AG04450 (cell line): ENCODE results near the gene OSBPL2. TPM values are rescaled to one million over a fixed set of nuclear protein-coding genes. Genes with fewer than 3 reads are reported as not detected.

Experiments used
- CTCF ChIA-PET: fragments of 300-600, 350-600 bp; formaldehyde crosslinking; extraction: SDS; loops from one replicate; lab custom pipeline; 2022; ENCODE audit warnings: antibody characterized with exemption, inconsistent platforms; lab: Charles Lee
- POLR2A ChIA-PET: fragments of 350-600 bp; formaldehyde crosslinking; extraction: SDS; loops from one replicate; lab custom pipeline; 2021; ENCODE audit warnings: antibody characterized with exemption, inconsistent platforms; lab: Yijun Ruan, JAX
- DNase-seq: peaks from one replicate; pipeline ENCODE4 v3.0.0-alpha.2; 2011; ENCODE audit warnings: low read depth, low spot score
- H3K27ac ChIP-seq: one replicate; pipeline ENCODE4 v1.5.1; 2012; ENCODE audit warnings: low read depth, low read length, control low read depth
- H3K27me3 ChIP-seq: one replicate; pipeline ENCODE4 v1.6.0; 2012; ENCODE audit warnings: low read length; ENCODE audit not compliant: control insufficient read depth, insufficient read depth
- H3K4me3 ChIP-seq: 2 replicates; pipeline ENCODE4 v1.5.1; 2011; ENCODE audit warnings: mild to moderate bottlenecking, low read depth, low read length, control low read depth
- H3K9me3 ChIP-seq: 2 replicates; pipeline ENCODE4 v1.5.1; 2012; ENCODE audit warnings: low read length; ENCODE audit not compliant: control insufficient read depth, insufficient read depth
- CTCF ChIP-seq: IDR thresholded peaks from 2 replicates; pipeline ENCODE4 v1.5.1; 2011; ENCODE audit warnings: low read depth, low read length, control low read depth, inconsistent platforms
- polyA plus RNA-seq: library from polyadenylated mRNA; depleted of rRNA; stranded (reverse); fragments of >200 nt; gene quantifications from 2 replicates; pipeline ENCODE4 v1.2.3, GENCODE V29; 2011

Gene OSBPL2
- polyA plus RNA-seq, 1 experiment = 18.5 TPM

GRCh38 chr20:62193079-62194025, 45.0 kb upstream of the OSBPL2 start:
- CTCF ChIA-PET = no interaction called here
- no peaks in the 10 kb centered on the region; the same call in 1 of the 2 replicates for H3K9me3 ChIP-seq
- H3K4me3 ChIP-seq = no peak overlapping the region
- no peak for DNase-seq
- POLR2A ChIA-PET = no interaction called here
- no peak overlapping the region for H3K27ac ChIP-seq
- no peaks in the 10 kb centered on the region for H3K27me3 ChIP-seq
- no peak for TF ChIP-seq CTCF

DNA sequence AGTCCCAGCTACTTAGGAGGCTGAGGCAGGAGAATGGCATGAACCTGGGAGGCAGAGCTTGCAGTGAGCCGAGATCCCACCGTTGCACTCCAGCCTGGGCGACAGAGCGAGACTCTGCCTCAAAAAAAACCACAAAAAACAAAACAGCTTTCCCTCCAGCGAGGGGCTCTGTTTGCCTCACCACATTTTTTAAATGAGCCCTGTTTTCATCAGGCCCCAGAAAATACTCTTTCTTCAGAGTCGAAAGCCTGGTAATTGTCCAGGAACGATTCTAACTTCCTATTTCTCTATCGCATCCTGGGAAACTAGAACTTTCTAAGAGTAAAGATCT, 43.3 kb upstream of the OSBPL2 start:
- Histone ChIP-seq H3K9me3 (no peaks in the 10 kb centered on the region; the same call in 1 of the 2 replicates), H3K27me3 (no peaks in the 10 kb centered on the region), H3K4me3 (no peak overlapping the region), H3K27ac (no peak overlapping the region)
- no peak for DNase-seq
- ChIA-PET CTCF (no interaction called here), POLR2A (no interaction called here)
- no peak for TF ChIP-seq CTCF

GRCh38 chr20:62195736-62196135, 42.6 kb upstream of the OSBPL2 start:
- H3K27ac ChIP-seq = no peak overlapping the region
- H3K4me3 ChIP-seq = no peak overlapping the region
- POLR2A ChIA-PET = no interaction called here
- H3K9me3 ChIP-seq = no peaks in the 10 kb centered on the region; the same call in 1 of the 2 replicates
- no peak for TF ChIP-seq CTCF
- CTCF ChIA-PET = no interaction called here
- no peaks in the 10 kb centered on the region for H3K27me3 ChIP-seq
- DNase-seq = no peak

GRCh38 chr20:62196286-62196685, 42.0 kb upstream of the OSBPL2 start:
- H3K27me3 ChIP-seq = no peaks in the 10 kb centered on the region
- ChIA-PET CTCF (no interaction called here), POLR2A (no interaction called here)
- no peak for TF ChIP-seq CTCF
- DNase-seq = no peak
- H3K4me3 ChIP-seq = no peak overlapping the region
- no peaks in the 10 kb centered on the region; the same call in 1 of the 2 replicates for H3K9me3 ChIP-seq
- no peak overlapping the region for H3K27ac ChIP-seq

GRCh38 chr20:62197311-62197710, 41.0 kb upstream of the OSBPL2 start:
- Histone ChIP-seq H3K27me3 (no peaks in the 10 kb centered on the region), H3K27ac (no peak overlapping the region), H3K4me3 (no peak overlapping the region), H3K9me3 (no peaks in the 10 kb centered on the region; the same call in 1 of the 2 replicates)
- DNase-seq = no peak
- no peak for TF ChIP-seq CTCF
- POLR2A ChIA-PET = no interaction called here
- CTCF ChIA-PET = interaction anchor here (1.3 kb wide), 1 partner anchor 26 kb away, joined by 4 read pairs; no protein-coding TSS in a partner anchor
